Stimulated activated CD4-positive, alpha-beta T cell treated with anti-CD3 and anti-CD28 coated beads, Interleukin-12 subunit alpha, Interleukin-12 subunit beta, amount 100 ng/mL, for 48 hours (primary cell): Measurements from ENCODE around the gene HDAC4.

Source experiments
- DNase-seq, 3 donors: peaks; one replicate each; pipeline ENCODE4 v3.0.0-alpha.2; 2020; ENCODE audit warnings: low read depth in 2 of 3, low spot score in 1 of 3

The HDAC4 gene

DNA sequence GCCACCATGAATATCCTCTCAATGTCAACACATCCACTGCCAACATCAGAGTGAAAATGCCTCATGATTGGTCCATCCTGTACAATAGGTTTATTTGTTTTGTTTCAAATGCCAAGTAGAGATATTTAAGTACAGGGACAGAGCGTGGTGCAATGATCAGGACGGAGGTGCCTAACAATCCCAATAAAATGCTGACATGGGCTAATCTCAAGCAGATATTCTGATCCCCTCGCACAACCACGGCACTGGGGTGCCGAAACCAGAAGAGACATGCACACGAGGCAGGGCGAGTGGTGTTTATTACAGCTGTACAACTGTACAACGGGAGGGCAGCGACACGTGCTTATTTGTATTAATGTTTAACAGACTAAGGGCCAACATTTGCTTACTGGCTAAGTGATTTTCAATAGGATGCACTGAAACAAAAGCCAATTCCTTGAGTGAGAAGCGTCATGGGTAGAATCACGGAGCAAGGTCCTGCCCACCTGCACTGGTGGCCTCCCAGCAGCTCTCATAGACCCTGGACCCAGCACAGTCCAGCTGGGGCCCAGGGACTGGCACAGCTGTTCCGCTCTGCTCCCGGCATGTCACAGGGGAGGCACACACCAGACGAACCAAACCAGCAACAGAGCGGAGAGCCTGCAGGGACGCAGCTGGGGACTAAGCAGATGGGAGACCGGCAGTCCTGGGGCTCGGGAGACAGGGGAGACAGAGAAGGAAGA lies 101.4 kb downstream of the HDAC4 start:
- DNase-seq, result no peak

DNA sequence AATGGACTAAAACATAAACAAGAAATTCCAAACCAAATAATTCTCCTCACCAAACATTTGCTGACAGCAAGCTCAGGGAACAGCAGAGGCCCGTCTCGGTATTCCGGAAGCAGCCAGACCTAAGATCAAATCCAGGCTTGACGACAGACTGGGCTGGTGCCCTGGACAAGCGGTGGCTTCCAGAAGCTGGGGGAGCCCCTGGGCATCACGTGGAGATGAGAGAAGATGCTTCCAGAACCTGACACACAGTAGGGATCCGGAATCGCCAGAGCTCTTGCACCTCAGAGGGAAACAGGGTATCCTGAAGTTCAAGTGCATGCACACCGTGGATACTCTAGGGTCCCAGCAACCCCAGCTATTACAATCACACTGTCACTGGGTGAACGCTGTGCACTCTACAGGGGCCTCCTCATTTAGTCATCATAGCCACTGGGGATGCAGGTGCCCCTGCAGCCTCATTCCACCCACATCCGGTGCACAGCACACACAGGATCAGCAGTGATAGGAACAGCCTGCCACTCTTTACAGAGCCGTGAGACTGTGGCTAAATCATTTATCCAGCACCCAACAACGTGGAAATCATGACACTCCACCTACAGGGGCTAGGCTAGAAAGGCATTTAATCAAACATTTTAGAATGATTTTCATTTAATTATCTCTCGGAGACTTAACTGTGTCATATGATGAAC lies 102.6 kb downstream of the HDAC4 start:
- DNase-seq, result peak; percentile 53 to 62 (median 56)

DNA sequence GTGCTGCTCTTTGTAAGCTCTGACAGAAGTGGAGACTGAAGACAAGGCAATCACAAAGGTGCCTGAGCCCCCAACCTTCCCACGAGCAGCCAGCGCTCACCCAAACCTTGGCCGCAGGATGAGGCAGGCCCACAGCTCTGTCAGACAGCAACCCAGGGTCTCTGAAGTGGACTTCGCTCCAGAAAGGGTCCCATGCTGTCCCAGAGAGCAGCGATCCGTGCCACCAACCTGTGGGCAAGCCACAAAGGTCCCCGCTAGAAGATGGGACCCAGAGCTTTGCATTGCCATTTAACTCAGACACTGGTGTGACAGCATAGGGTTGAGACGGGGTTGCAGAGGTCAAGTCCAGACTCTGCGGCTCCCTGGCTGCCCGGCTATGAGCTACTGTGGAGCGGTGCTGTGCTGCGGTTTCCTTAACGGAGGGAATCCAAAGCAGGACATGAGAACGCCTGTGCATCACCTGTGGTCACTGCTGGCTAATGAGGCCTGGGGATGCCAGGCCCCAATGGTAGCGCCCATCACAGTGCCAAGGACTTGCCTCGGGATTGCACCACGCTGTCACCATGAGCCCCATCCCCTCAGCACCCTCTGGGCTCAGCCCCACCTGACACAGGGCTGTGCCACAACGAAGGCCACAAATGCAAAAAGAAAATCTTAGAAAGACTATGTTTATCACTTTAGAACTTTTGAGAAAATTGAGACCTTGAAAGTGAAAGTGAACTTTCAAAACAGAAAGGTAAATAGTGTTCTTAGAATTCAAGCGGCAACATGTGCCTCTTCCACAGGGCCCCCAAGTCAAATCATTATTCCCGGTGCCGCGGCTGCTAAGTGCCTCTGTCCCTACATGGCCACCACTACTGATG lies 103.4 kb downstream of the HDAC4 start:
- no peak for DNase-seq

DNA sequence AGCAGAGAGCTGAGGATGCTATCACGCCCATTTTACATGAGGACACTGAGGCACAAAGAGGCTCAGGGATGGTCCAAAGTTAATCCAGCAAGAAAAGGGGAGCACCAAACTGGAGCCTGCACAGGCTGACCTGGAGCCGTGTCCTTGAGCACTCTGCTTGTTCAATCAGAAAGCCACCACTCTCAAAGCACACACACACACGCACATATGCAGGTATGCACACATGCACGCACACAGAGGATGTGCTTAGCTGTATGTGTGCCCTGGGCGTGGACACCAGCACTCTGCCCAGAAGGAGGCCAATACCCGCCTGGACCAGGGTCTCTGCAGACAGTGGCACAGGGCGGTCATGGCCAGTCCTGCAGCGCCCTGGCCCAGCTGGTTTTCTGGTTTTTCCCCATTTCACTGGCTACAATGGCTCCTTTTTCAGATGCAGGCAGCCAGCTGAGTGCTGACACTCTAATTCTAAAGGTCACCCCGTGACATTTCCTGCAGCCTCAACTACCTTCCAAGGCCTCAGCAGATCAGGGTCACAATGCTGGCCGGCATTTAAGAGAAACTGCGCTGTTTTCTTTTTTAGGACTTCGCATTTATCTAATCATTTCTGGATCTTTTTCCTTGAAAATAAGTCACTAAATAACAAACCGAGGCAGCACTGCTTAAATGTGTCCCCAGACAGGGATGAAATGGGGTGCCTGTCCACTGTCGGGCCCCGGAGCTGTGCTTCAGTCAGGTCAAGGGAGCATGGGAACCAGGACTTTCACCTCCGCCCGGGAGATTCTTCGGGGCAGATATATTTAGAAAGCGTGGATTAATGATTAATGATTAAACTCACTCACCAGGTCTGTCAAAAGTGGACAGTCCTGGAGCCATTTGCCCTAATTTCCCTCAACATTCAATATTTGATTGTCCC lies 104.5 kb downstream of the HDAC4 start:
- no peak for DNase-seq

DNA sequence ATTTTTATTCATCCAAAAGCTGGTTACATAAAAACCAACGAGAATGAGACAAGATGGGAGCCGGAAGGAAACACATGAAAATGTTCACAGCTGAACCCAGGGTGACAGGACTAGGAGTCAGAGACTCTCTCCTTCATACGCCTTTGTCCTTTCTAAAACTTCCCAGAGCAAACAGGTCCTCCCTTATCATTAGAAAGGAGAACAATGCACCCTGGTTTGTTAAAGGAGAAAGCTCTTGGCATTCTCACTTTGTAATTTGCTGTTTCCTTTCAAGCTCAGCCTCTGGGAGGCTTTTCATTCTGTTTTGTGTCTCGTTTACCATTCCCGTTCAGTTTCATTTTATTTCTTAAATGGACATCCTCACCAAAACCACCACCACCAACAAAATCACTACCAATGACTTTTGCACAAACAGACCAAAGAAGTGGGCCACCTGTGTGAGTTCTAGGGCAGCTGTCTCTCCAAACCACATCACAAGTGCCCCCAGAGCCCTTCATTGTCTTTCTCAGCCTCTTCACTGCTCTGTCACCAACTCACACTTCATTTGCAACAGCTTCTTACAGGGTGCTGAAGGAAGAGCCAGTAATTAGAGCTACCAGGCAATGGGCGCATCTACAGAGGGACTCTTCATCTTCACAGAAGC lies 105.3 kb downstream of the HDAC4 start:
- DNase-seq, result no peak

DNA sequence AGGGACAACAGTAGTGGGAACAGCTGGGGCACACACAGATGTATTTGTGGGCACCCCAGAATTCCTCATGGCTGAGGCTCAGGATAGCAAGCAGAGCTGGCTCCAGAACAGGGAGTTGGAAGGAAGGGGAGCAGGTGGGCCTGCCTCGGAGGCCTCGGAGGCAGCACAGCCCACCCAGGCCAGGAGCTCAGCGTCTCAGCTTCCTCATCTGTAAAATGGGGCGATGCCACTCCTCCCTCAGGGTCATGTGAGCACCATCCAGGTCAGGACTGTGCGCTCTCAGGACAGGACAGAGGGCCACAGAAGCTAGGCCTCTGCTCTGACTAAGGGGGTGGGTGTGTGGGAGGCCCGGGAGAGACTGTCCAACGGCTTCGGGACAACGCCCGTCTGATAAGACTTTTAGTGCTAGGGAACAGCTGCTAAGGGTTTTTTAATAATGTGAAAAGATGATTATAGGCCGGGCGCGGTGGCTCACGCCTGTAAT lies 106.2 kb downstream of the HDAC4 start:
- DNase-seq, result no peak

DNA sequence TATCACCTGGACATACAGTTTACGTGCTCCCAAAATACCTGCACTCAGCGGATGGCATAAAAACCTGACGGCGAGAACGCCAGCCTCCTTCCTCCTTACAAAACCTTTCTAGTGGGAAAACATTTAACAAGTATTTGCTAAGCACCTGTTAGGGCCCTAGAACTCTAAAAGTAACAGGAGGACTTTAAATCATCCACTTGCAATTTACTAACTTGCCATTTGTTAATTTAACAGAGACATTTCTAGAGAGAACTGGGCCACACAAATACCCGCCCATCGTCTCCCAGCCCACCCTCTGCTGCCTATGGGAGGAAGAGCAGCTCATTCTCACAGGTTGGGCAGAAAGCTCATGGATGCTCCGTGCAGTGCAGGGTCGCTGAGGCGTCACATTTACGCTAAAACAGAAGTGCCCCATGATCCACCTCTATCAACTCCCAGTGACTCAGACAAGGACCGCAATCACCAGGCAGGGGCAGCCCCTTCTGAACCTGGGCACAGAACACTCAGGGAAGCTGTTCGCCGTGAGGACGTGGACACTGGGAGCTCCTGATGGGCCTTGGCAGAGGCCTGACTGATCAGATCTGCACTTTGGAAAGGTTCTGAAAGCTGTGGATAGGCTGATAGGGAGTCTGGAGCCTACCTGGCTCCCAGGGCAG lies 106.9 kb downstream of the HDAC4 start:
- DNase-seq, result peak; percentile 52 to 63 (median 63)

DNA sequence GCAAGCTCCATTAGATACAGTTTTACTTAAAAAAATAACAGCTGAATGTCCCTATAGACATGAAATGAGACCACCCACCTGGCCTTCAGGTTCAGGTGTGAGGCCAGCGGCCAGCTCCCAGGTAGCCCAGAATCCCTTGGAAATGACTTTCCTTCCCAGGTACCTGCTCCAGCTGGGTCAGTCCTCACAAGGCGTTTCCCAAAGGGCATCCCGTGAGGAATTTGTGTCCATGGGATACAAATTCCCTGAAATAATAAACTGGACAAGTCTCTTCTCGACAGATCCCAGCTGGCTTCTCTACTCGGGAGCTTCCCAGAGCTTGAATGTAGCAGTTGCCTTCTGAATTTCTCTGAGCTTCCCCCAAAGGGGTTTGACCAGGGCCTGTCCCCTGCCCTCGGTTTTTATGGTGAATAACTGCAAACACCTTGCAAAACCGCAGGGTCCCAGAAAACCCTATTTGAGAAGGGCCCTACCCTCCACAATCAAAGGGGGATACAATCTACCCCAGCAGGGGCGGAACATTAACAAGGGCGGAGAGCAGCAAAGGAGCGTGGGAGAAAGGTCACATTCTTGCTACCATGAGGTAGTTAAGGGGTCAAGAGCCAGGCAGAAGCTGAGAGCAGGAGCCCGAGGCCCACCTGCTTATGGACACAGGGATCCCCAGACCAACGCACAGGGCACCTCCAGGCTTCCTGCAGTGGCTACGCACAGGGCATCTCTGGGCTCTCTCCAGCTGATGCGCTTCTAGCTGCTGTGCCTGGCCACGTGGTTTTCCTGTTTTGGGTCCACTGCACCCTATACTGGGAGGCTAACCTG lies 107.7 kb downstream of the HDAC4 start:
- DNase-seq, result no peak

DNA sequence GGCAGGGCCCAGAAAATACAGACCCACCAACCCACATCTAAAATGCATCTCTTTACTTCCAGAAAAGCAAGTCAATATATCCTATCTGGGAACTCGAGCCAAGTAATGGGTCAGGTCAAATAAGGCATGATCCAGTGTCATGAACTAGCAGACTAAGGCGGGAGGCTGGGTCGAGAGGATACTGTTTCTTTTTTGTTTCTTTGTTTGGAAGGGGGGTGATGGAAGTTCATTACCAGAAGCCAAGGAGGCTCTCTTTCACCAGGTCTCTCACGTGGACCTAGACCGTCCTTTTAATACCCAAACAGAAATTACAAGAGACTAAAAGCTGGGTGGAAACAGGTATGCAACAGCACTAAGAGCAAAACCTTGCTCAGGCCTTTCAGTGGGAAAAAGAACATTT lies 108.3 kb downstream of the HDAC4 start:
- no peak for DNase-seq

DNA sequence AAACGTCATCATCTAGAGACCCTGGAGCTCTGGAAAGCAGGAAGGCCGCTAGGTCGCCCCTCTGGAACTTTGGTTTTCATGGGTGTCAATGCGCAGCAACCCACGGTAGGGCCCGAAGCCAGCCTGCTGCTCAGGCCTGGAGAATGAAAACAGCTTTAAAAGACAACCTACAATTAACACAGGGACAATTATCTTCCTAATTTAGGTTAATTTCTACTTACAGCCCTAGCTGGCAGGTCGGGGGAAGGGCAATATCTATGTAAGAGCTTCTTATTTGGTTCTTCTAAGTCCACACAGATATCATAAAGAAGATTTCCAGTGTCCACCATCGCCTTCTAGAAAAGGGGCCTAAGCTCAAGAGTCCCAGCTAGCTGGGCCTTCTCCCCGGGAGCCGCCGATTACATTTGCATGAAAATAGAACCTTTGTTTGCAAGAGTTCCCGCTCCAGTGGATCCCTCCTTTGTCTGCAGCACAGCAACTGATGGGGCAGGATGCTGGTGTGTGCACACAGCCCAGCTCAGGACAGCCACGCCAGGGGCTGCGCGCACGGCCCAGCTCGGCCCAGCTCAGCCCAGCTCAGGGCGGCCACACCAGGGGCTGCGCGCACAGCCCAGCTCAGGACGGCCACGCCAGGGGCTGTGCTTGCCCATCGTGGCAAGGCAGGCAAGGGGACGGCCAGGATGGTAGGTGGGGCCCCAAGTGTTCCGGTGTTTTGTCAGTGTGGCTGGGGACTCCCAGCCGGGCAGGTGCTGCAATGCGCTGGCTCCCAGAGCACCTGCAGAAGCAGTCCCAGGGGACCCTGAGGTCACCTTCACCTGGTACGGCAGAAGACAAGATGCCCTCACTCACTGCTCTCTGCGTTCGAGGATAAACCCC lies 109.1 kb downstream of the HDAC4 start:
- no peak for DNase-seq

DNA sequence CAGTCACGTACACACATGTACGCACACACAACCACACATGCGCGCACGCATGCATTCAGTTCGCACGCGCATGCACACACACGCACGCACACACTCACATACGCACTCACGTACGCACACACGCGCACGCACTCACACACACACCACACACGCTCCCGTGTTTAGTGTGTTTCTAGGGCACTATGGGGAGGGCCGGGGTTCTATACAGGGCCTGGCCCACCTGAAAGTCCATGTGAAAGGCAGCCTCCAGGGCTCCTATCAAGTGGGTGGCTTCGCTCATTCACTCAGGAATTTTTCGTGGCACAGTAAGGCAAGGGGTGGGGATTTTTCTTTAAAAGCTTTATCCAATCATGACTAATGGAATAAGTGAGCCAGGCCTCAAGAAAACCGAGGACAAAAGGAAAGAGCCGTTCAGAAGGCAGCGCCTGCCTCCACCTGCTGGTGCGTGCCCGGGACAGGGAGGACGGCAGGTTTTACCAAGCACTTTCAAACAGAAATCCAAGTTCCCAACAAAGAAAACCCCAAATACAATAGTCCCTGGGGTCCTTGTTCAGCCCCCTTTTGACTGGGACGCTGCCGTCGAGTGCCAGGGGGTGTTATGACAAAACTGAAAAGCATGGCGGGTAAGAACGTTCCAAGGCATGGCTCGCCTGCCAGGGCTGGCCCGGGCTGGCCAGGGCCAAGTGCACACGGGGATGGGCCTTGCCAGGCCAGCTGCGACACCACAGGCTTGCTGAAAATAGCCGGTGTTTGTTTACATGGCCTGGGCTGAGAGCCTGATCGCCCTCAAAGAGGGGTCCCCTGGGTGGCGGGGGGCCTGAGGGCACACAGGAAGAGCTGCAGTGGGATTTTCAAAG lies 110.0 kb downstream of the HDAC4 start:
- no peak for DNase-seq

DNA sequence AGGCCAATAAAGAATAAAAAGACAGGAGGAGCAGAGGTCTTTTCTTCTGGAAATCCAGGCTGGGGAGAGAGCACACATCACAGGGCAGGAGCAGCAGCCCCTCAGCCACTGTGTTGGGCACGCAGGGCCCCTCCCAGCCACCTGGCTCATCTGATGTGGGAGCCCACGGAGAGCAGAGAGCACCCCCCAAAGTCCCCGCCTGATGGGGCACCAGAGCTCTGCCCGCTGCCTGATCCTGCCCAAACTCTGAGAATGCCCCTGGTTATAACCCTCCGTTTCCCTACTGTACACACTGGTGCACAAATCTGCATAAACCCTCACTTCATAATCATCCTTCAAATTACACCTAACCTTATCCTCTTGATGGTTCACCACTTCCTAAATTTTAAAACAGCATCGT lies 111.3 kb downstream of the HDAC4 start:
- no peak for DNase-seq

DNA sequence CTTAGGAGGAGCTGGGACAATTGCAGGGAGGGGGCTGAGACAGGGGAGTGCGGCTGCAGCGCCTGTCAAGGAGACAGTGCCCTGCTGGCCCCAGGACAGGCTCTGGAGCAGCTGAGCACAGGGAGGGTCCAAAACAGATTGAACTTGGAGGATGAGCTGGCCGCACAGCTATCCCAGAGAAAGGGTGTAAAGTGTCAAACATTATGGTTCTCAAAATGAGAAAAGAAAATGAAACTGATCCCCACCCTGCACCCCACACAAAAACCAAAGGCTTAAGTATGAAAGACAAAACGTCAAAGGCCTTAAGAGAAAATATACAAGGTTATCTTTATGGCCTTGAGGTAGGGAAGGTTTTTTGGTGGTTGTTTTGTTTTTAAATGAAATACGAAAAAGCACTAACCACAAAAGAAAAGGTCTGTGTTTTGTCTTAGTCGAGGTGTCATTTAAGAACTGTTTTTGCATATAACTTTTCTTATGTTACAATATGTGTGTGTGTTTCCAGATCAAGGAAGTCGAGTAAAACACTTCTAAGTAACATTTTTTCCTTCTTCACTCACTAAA lies 111.8 kb downstream of the HDAC4 start:
- peak in 1 of 3 donors; percentile 30 for DNase-seq

DNA sequence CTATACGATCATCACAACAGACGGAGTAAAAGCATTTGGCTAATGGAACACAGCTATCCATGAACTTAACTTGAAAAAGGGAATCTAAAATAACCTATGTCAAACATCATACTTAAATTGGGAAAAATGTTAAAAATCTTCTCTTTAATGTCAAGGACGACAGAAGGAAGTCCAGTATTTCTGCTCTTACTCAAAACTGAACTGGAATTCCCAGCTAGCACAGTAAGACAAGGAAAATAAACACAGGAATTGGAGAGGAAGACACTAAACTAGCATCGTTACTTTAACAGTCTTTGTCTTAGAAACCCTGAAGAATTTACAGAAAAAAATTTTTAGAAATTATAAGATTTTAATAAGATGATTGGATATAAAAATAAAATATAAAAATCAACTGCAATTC lies 112.6 kb downstream of the HDAC4 start:
- DNase-seq, result no peak

DNA sequence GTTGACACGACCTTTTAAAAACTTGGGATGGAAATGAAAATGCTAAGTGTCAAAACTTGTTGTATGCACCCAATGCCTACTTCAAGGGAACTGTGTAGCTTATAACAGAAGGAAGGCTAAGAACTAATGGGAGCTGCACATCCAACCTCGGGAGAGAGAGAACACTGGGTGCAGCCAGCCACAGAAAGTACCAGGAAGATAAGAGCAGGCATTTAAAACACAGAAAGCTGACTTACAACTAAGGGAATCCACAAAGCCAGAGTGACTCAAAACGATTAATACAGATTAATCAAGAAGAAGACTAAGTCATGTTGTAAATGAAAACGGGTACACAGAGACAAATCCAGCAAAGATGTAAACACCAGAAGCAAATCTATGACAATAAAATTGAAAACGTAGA lies 113.4 kb downstream of the HDAC4 start:
- DNase-seq, result no peak

DNA sequence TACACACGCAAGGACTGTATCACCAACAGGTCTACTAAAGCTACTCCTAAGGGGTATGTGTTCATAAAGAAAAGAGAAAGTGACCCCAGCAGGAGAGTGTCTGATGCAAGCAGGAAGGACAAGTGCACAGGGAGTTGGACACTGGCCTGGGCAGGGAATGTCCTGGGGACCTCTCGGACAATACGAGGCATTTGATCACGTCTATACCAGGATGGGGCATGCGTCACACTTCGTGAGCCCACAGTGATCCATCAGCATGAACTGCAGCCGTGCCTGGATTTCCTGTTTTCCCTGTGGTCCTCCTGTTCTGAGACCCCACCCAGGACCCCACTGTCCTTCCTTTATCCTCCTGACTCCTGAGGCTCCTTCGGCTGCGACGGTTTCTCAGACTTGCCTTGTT lies 113.9 kb downstream of the HDAC4 start:
- no peak for DNase-seq

DNA sequence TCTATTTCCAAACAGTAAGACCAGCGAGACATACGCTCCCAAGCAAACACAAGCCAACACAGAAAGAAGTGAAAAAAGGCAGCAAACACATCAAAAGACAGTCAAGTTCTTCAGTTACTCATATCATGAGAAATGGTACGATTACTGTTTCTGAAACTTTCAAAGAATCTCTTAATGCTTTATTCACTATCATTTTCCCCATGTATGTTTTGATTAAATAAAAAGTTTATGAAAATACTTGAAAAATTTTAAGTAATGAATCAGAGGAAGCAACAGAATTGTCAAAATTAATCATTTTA lies 114.9 kb downstream of the HDAC4 start:
- no peak for DNase-seq
